Heart left ventricle (tissue), 13 donors: ENCODE results near the gene ZBTB5.

Experiments
- CTCF ChIP-seq, 12 donors: fragments of 200-600 bp; sonication (generic) in 4 of 12; IDR thresholded peaks; one replicate each; pipeline versions ENCODE4 v1.5.0 to v1.8.0; 2018 to 2022; ENCODE audit warnings: antibody characterized with exemption in 12 of 12, mild to moderate bottlenecking in 5 of 12
- POLR2A ChIP-seq, 2 donors: fragments of 450-650 bp; IDR thresholded peaks; one replicate each; pipeline ENCODE4 v1.6.1; 2017; ENCODE audit warnings: antibody characterized with exemption in 2 of 2, mild to moderate bottlenecking in 2 of 2, moderate library complexity in 2 of 2
- donor health status: ischemic (EF 13 %, LVEDD 7.1; RV severe dilation, severe dysfunction).
- donor health status: DM: no; HTN: yes; CAD: no.
- donor health status: DM: no; HTN: no; CAD: no.
- donor health status: ischemic (EF 25% LVEDD 6.9; RV normal size, moderate dysfunction).
- donor health status: ischemic (EF 25% LVEDD 5.7; RV mildly dilated, moderate dysfunction).
- donor health status: ischemic (EF 35%, LVEDD 5.7; RV mildly dilated, moderate dysfunction).
- donor health status: nonischemic (EF 11% LVEDD 7.7; RV severe dilation, severe dysfunction).
- donor health status: DM: yes; HTN: yes; CAD: no.
- donor health status: PGD.
- donor health status: ischemic (EF 29% LVEDD 5.4; RV normal size, mild dysfunction).
- donor health status: nonischemic (EF 23%, LVEDD 6.1; RV moderate dilation, normal function).

DNA sequence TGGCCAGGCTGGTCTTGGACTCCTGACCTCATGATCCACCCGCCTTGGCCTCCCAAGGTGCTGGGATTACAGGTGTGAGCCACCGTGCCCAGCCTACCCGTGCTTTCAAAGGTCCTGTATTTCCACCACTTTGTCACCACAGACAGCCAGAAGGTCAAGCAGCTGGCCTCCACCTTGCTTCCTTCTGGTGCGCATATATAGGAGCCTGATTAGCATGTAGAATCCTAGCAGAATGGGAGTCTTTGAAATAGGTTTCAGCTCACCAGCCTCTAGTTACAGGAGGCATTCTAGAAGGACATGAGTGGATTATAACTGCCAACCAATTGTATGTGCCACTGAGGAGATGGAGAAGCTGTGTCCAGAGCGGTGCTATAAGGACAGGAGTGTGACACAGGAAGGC lies 39.4 kb upstream of the ZBTB5 start:
- TF ChIP-seq CTCF (IDR thresholded peaks at IDR 0.05), result no peak
- no peak for TF ChIP-seq POLR2A (IDR thresholded peaks at IDR 0.05)
